SK-N-MC (cell line): Measurements from ENCODE around the gene USP13.

ENCODE experiments used
- EZH2 ChIP-seq: fragments of 200-600 bp; sonication (generic); IDR thresholded peaks from one replicate; pipeline ENCODE4 v1.6.1; 2017; ENCODE audit warnings: antibody characterized with exemption
- POLR2AphosphoS5 ChIP-seq: IDR thresholded peaks from 2 replicates; pipeline ENCODE4 v1.6.1; 2012; ENCODE audit warnings: mild to moderate bottlenecking, low read depth, low read length, borderline replicate concordance

- TF ChIP-seq POLR2AphosphoS5 (no peak), EZH2 (no peak)
Observed at GRCh38 chr3:179694731-179695130, 41.9 kb downstream of the USP13 start.
